CD4-positive, alpha-beta T cell (primary cell): ENCODE data around the gene PTOV1. TPM values are rescaled to one million over a fixed set of nuclear protein-coding genes. Genes with fewer than 3 reads are reported as not detected.

Experiments used
- ATAC-seq: fragments of 200-7000 bp; cut with Tn5 transposase; one replicate; pipeline ENCODE4 v1.10.0; 2022; ENCODE audit warnings: mild to moderate bottlenecking; ENCODE audit not compliant: poor library complexity
- CTCF ChIA-PET: fragments of 350-600 bp; sonication (Branson Sonifier 250); formaldehyde crosslinking; loops from one replicate; lab custom pipeline; 2021; ENCODE audit warnings: antibody characterized with exemption, inconsistent platforms; lab: Charles Lee
- POLR2A ChIA-PET: fragments of 350-600 bp; sonication (Branson Sonifier 250); formaldehyde crosslinking; loops from one replicate; lab custom pipeline; 2021; ENCODE audit warnings: antibody characterized with exemption, inconsistent platforms; lab: Charles Lee
- DNase-seq, 14 experiments: peaks; one replicate each; pipeline ENCODE4 v3.0.0-alpha.2; 2013 to 2020; ENCODE audit warnings: mixed read lengths in 2 of 14
- H3K27ac ChIP-seq, 2 donors: one replicate each; pipeline versions ENCODE4 v1.5.1 to v1.7.0; 2013; ENCODE audit warnings: low read length in 2 of 2, low read depth in 1 of 2, mild to moderate bottlenecking in 1 of 2
- H3K27me3 ChIP-seq, 2 experiments: 1 replicate in 1 of 2; 2 replicates in 1 of 2; pipeline versions ENCODE4 v1.6.1 to v1.7.0; 2013; ENCODE audit warnings: low read length in 2 of 2, control low read depth in 1 of 2, mild to moderate bottlenecking in 1 of 2, moderate library complexity in 1 of 2; ENCODE audit not compliant: insufficient read depth in 2 of 2, control insufficient read depth in 1 of 2
- H3K36me3 ChIP-seq: one replicate; pipeline ENCODE4 v1.6.1; 2013; ENCODE audit warnings: low read length, control low read depth; ENCODE audit not compliant: insufficient read depth
- H3K4me1 ChIP-seq: one replicate; pipeline ENCODE4 v1.6.1; 2013; ENCODE audit warnings: low read length, control low read depth; ENCODE audit not compliant: insufficient read depth
- H3K4me3 ChIP-seq: one replicate; pipeline ENCODE4 v1.5.1; 2013; ENCODE audit warnings: mild to moderate bottlenecking, low read length, moderate library complexity
- H3K9me3 ChIP-seq, 2 experiments: 1 replicate in 1 of 2; 2 replicates in 1 of 2; pipeline versions ENCODE4 v1.6.1 to v1.7.0; 2013; ENCODE audit warnings: low read length in 2 of 2, mild to moderate bottlenecking in 2 of 2, control low read depth in 1 of 2, moderate library complexity in 1 of 2; ENCODE audit not compliant: control insufficient read depth in 1 of 2, insufficient read depth in 1 of 2
- H3K27ac Mint-ChIP-seq: one replicate; pipeline ENCODE4 v1.8.0; 2020; ENCODE audit warnings: mixed read lengths
- H3K27me3 Mint-ChIP-seq: one replicate; pipeline ENCODE4 v1.8.0; 2021; ENCODE audit warnings: mixed read lengths
- H3K36me3 Mint-ChIP-seq: one replicate; pipeline ENCODE4 v1.8.0; 2021; ENCODE audit warnings: low read depth, mixed read lengths
- H3K4me1 Mint-ChIP-seq: one replicate; pipeline ENCODE4 v1.8.0; 2021; ENCODE audit warnings: low read depth, mixed read lengths
- H3K4me3 Mint-ChIP-seq: one replicate; pipeline ENCODE4 v1.8.0; 2020; ENCODE audit warnings: mild to moderate bottlenecking, mixed read lengths
- H3K9me3 Mint-ChIP-seq: one replicate; pipeline ENCODE4 v1.8.0; 2020; ENCODE audit warnings: mixed read lengths
- CTCF ChIP-seq: fragments of 200-600 bp; IDR thresholded peaks from one replicate; pipeline ENCODE4 v1.8.0; 2022; ENCODE audit warnings: antibody characterized with exemption, mild to moderate bottlenecking
- intact Hi-C, 2 experiments: fragments of 100-400 bp; cut with DNase I in 1 of 2; cut with micrococcal nuclease in 1 of 2; formaldehyde crosslinking; loops; one replicate each; pipeline versions ENCODE4 v1.15.1 to v1.9.0; 2023 to 2025; cut with DNase I, micrococcal nuclease
- total RNA-seq, 174 experiments: library from RNA in 2 of 174; stranded (reverse) in 2 of 174; gene quantifications; one replicate each; pipeline ENCODE4 v1.2.3 and lab custom pipeline; 2021 to 2026

Gene PTOV1
- total RNA-seq, 2 experiments from 2014 or later: 127 to 134 TPM

GRCh38 chr19:49869484-49870308 lies 18.7 kb downstream of the PTOV1 start:
- peak overlapping the region; percentile 78 for H3K4me3 Mint-ChIP-seq
- ChIA-PET CTCF (interaction anchor here (1.0 kb wide), 2 partner anchors 19 to 152 kb away, joined by 4 read pairs; partner anchors contain the start of gene PTOV1), POLR2A (interaction anchor here (0.6 to 5.2 kb wide), 19 partner anchors 7 to 876 kb away, joined by 3 to 75 read pairs (median 4); partner anchors contain the start of genes AKT1S1, AP2A1, ATF5 and FUZ)
- H3K4me1 Mint-ChIP-seq: peaks cover 35% of the 10 kb centered on the region
- peaks cover 24% of the 10 kb centered on the region for H3K36me3 Mint-ChIP-seq
- ATAC-seq (peak; percentile 77), DNase-seq (peak; percentile 78 to 98 (median 86))
- Histone ChIP-seq H3K9me3 (peaks cover 0 to 7% of the 10 kb centered on the region in 2 experiments), H3K4me3 (peak overlapping the region; percentile 61), H3K4me1 (peaks cover 67% of the 10 kb centered on the region), H3K27ac (peak overlapping the region; percentile 68 to 76), H3K36me3 (peaks cover 9% of the 10 kb centered on the region), H3K27me3 (no peaks in the 10 kb centered on the region)
- no peak for TF ChIP-seq CTCF
- H3K9me3 Mint-ChIP-seq: no peaks in the 10 kb centered on the region
- intact Hi-C loops: loop anchor here (2.0 to 10.0 kb wide), 3 partner anchors 19 to 1235 kb away; partner anchors contain the start of genes DBP (in 1 of the 2) and PTOV1 (in 1 of the 2)
- H3K27me3 Mint-ChIP-seq: no peaks in the 10 kb centered on the region
- no peak overlapping the region for H3K27ac Mint-ChIP-seq

DNA sequence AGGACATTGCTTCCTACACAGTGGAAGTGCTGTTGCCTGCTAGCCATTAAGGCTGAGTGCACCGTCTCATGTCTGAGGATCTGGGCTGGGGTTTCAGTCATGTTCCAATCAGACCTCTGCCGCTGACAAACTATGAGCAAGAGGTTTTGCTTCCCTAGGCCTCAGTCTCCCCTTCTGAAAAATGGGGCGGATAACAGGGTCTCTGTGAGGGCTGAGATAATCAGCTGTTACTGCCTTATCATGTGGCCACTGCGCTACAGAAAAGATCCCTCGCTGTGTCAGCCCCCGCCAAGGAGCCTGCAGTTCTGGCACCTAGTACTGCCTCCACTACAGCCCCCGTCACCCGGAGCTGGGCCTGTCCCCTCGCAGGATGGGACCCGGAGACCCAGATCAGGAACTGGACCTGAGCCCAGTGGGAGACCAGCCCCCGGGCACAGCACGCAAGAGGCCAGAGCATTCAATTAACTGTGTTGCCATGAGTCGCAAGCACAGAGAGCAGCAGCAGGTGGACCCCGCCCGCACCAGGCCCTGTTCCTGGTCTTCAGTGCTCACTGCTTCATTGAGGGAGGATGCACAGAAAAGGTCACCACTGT lies 19.4 kb downstream of the PTOV1 start:
- peaks cover 64% of the 10 kb centered on the region for H3K4me1 ChIP-seq
- H3K9me3 Mint-ChIP-seq: no peaks in the 10 kb centered on the region
- H3K36me3 ChIP-seq: peaks cover 4% of the 10 kb centered on the region
- no peak for ATAC-seq
- no peak for DNase-seq
- H3K27me3 Mint-ChIP-seq: no peaks in the 10 kb centered on the region
- intact Hi-C loops: loop anchor here in 1 of 2 experiments (10.0 kb wide), 1 partner anchor 1236 kb away; the partner anchor contains the start of gene DBP
- peaks cover 0 to 7% of the 10 kb centered on the region in 2 experiments for H3K9me3 ChIP-seq
- H3K36me3 Mint-ChIP-seq: peaks cover 17% of the 10 kb centered on the region
- peak overlapping the region; percentile 78 for H3K4me3 Mint-ChIP-seq
- TF ChIP-seq CTCF: no peak
- ChIA-PET POLR2A (interaction anchor here (0.9 to 4.4 kb wide), 3 partner anchors 15 to 57 kb away, joined by 3 to 75 read pairs (median 14); partner anchors contain the start of genes FUZ and PTOV1), CTCF (no interaction called here)
- H3K27ac ChIP-seq: peak overlapping the region; percentile 68 to 76
- H3K4me3 ChIP-seq: peak overlapping the region; percentile 61
- H3K27me3 ChIP-seq: no peaks in the 10 kb centered on the region
- peaks cover 36% of the 10 kb centered on the region for H3K4me1 Mint-ChIP-seq
- no peak overlapping the region for H3K27ac Mint-ChIP-seq

- H3K27ac ChIP-seq: no peak overlapping the region
- Mint-ChIP-seq H3K9me3 (no peaks in the 10 kb centered on the region), H3K27me3 (no peaks in the 10 kb centered on the region), H3K4me3 (peak overlapping the region; percentile 78), H3K36me3 (peaks cover 7% of the 10 kb centered on the region), H3K27ac (peak overlapping the region; percentile 40), H3K4me1 (peaks cover 31% of the 10 kb centered on the region)
- POLR2A ChIA-PET: no interaction called here
- no peak for TF ChIP-seq CTCF
- ATAC-seq (no peak), DNase-seq (no peak)
- H3K9me3 ChIP-seq: peaks cover 0 to 7% of the 10 kb centered on the region in 2 experiments
- CTCF ChIA-PET: no interaction called here
- no peaks in the 10 kb centered on the region for H3K27me3 ChIP-seq
- intact Hi-C loops: loop anchor here in 1 of 2 experiments (10.0 kb wide), 1 partner anchor 1237 kb away; the partner anchor contains the start of gene DBP
- no peak overlapping the region for H3K4me3 ChIP-seq
- H3K4me1 ChIP-seq: peaks cover 60% of the 10 kb centered on the region
- H3K36me3 ChIP-seq: peaks cover 4% of the 10 kb centered on the region
Observed at GRCh38 chr19:49871349-49871985, 20.5 kb downstream of the PTOV1 start.
